Measurements from ENCODE around the gene DHX34.
A peak's percentile ranks its signal among the peaks of the same experiment; 100 is the strongest.

Gene DHX34

GRCh38 chr19:47427241-47428176 lies 78.4 kb downstream of the DHX34 start:
- peak; percentile 85 for TF ChIP-seq CTCF (IDR thresholded peaks at IDR 0.05; ENCODE audit: low read length)
- no peak for TF ChIP-seq EZH2 (optimal IDR thresholded peaks at IDR 0.05; ENCODE audit: low read depth, low read length)
- H3K4me2 ChIP-seq (ENCODE audit: low read depth, low read length): peak overlapping the region; percentile 81; the same call in 1 of the 2 replicates
- no peak overlapping the region for H3K27ac ChIP-seq (ENCODE audit: low read length)
- no peaks in the 10 kb centered on the region for H3K9me3 ChIP-seq (replicated peaks; ENCODE audit: insufficient read depth, low read length)
- peak overlapping the region; percentile 38; the same call in 1 of the 2 replicates for H3K4me3 ChIP-seq (ENCODE audit: low read length)
- peaks cover 9% of the 10 kb centered on the region for H3F3A ChIP-seq (ENCODE audit: insufficient read depth, low read length)
- peaks cover 75% of the 10 kb centered on the region for H3K27me3 ChIP-seq (replicated peaks; ENCODE audit: insufficient read depth, low read length)
- peaks cover 7% of the 10 kb centered on the region for H3K4me1 ChIP-seq (ENCODE audit: low read length)
- H3K9me2 ChIP-seq (replicated peaks; ENCODE audit: insufficient read depth, low read length): no peaks in the 10 kb centered on the region
- no peaks in the 10 kb centered on the region for H3K79me2 ChIP-seq (ENCODE audit: low read length)
- no peak overlapping the region for H3K9ac ChIP-seq (ENCODE audit: low read length)
- H3K36me3 ChIP-seq (replicated peaks; ENCODE audit: insufficient read depth, low read length): no peaks in the 10 kb centered on the region
- no peak overlapping the region for H2AFZ ChIP-seq (ENCODE audit: low read length)
- H4K20me1 ChIP-seq (ENCODE audit: insufficient read depth, low read length): no peaks in the 10 kb centered on the region
- DNase-seq: peak; percentile 43

- H3K27ac ChIP-seq (ENCODE audit: low read length): no peak overlapping the region
- H2AFZ ChIP-seq (ENCODE audit: low read length): no peak overlapping the region
- H3K9ac ChIP-seq (ENCODE audit: low read length): no peak overlapping the region
- H3K4me3 ChIP-seq (ENCODE audit: low read length): peak overlapping the region; percentile 38
- H3K4me2 ChIP-seq (ENCODE audit: low read depth, low read length): peak overlapping the region; percentile 81
- H3K79me2 ChIP-seq (ENCODE audit: low read length): no peaks in the 10 kb centered on the region
- DNase-seq: peak; percentile 72
- peaks cover 15% of the 10 kb centered on the region for H3K4me1 ChIP-seq (ENCODE audit: low read length)
- H3K27me3 ChIP-seq (replicated peaks; ENCODE audit: insufficient read depth, low read length): peaks cover 69% of the 10 kb centered on the region
- H4K20me1 ChIP-seq (ENCODE audit: insufficient read depth, low read length): no peaks in the 10 kb centered on the region
- H3K9me3 ChIP-seq (replicated peaks; ENCODE audit: insufficient read depth, low read length): no peaks in the 10 kb centered on the region
- no peaks in the 10 kb centered on the region for H3K36me3 ChIP-seq (replicated peaks; ENCODE audit: insufficient read depth, low read length)
- peaks cover 9% of the 10 kb centered on the region for H3F3A ChIP-seq (ENCODE audit: insufficient read depth, low read length)
- no peaks in the 10 kb centered on the region for H3K9me2 ChIP-seq (replicated peaks; ENCODE audit: insufficient read depth, low read length)
- TF ChIP-seq EZH2phosphoT487 (IDR thresholded peaks at IDR 0.05; ENCODE audit: low read length) (no peak), EZH2 (optimal IDR thresholded peaks at IDR 0.05; ENCODE audit: low read depth, low read length) (no peak), CTCF (IDR thresholded peaks at IDR 0.05; ENCODE audit: low read length) (no peak)
Measured at GRCh38 chr19:47428177-47428894, 79.2 kb downstream of the DHX34 start.

- peaks cover 15% of the 10 kb centered on the region for H3K4me1 ChIP-seq (ENCODE audit: low read length)
- H3K4me2 ChIP-seq (ENCODE audit: low read depth, low read length): no peak overlapping the region
Measured at GRCh38 chr19:47429140-47429793, 80.2 kb downstream of the DHX34 start.

More at GRCh38 chr19:47429140-47429793, 80.2 kb downstream of the DHX34 start:
- DNase-seq: no peak
- peaks cover 63% of the 10 kb centered on the region for H3K27me3 ChIP-seq (replicated peaks; ENCODE audit: insufficient read depth, low read length)
- H3K9me2 ChIP-seq (replicated peaks; ENCODE audit: insufficient read depth, low read length): no peaks in the 10 kb centered on the region
- H4K20me1 ChIP-seq (ENCODE audit: insufficient read depth, low read length): no peaks in the 10 kb centered on the region
- peaks cover 9% of the 10 kb centered on the region for H3F3A ChIP-seq (ENCODE audit: insufficient read depth, low read length)
- no peak for TF ChIP-seq CTCF (IDR thresholded peaks at IDR 0.05; ENCODE audit: low read length)
- TF ChIP-seq EZH2 (optimal IDR thresholded peaks at IDR 0.05; ENCODE audit: low read depth, low read length): no peak
- TF ChIP-seq EZH2phosphoT487 (IDR thresholded peaks at IDR 0.05; ENCODE audit: low read length): no peak
- H2AFZ ChIP-seq (ENCODE audit: low read length): no peak overlapping the region
- H3K27ac ChIP-seq (ENCODE audit: low read length): no peak overlapping the region
- H3K9ac ChIP-seq (ENCODE audit: low read length): no peak overlapping the region
- H3K9me3 ChIP-seq (replicated peaks; ENCODE audit: insufficient read depth, low read length): no peaks in the 10 kb centered on the region
- no peaks in the 10 kb centered on the region for H3K36me3 ChIP-seq (replicated peaks; ENCODE audit: insufficient read depth, low read length)
- no peaks in the 10 kb centered on the region for H3K79me2 ChIP-seq (ENCODE audit: low read length)
- H3K4me3 ChIP-seq (ENCODE audit: low read length): no peak overlapping the region

Data from MM.1S (cell line).